HuH-7.5 (cell line): Measurements from ENCODE around the gene MTA3.
"Not testable (repeated sequence)": the region's sequence is repeated elsewhere in the genome, so short reads cannot be mapped to it uniquely, and the experiment has no call there.

Experiments
- DNase-seq: peaks from one replicate; pipeline ENCODE4 v3.0.0; 2011; ENCODE audit warnings: low spot score

The MTA3 gene

DNA sequence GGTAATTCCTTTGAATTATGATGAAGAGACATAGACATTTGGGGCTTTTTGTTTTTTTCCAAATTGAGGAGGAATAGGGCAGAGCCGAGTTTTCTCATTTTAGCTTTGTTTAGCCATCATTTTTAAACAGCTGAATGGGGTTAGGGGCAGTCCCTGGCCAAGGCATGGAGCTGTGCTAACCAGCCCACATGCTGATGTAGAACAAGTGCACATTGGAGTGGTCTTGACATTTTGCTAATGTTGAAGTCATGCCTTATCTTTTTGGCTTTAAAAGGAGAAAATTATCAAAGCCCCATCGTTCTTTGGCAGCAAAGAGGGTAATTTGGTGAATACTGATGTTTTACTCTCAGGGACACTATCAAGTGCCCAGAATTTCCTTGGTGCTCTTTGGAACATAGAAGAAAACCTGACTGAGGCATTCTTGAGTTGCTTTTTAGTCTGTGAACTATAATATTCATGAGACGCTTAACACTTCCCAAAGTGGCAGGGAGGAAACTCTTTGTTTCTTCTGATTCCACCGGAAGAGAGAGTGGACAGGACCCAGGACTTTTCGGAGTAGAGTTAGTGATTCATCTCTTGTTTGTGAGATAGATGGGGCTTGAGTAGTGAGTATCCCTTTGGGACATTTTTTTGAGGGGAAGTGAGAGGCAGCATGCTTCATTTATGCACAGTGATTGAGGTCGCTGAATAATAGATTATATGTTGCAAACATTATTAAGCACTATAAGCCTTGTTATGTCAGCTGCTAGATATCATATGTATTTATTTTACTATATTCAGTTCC, 45.0 kb downstream of the MTA3 start:
- no peak for DNase-seq

- DNase-seq = no peak
Measured at GRCh38 chr2:42614838-42615237, 46.4 kb downstream of the MTA3 start.

- no peak for DNase-seq
Measured at GRCh38 chr2:42618116-42618515, 49.7 kb downstream of the MTA3 start.

GRCh38 chr2:42618972-42619371, 50.5 kb downstream of the MTA3 start:
- DNase-seq = no peak

DNA sequence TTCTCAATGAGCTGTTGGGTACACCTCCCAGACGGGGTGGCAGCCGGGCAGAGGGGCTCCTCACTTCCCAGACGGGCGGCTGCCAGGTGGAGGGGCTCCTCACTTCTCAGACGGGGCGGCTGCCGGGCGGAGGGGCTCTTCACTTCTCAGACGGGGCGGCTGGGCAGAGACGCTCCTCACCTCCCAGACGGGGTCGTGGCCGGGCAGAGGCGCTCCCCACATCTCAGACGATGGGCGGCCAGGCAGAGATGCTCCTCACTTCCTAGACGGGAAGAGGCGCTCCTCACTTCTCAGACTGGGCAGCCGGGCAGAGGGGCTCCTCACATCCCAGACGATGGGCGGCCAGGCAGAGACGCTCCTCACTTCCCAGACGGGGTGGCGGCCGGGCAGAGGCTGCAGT, 53.2 kb downstream of the MTA3 start:
- DNase-seq = not testable (repeated sequence)

DNA sequence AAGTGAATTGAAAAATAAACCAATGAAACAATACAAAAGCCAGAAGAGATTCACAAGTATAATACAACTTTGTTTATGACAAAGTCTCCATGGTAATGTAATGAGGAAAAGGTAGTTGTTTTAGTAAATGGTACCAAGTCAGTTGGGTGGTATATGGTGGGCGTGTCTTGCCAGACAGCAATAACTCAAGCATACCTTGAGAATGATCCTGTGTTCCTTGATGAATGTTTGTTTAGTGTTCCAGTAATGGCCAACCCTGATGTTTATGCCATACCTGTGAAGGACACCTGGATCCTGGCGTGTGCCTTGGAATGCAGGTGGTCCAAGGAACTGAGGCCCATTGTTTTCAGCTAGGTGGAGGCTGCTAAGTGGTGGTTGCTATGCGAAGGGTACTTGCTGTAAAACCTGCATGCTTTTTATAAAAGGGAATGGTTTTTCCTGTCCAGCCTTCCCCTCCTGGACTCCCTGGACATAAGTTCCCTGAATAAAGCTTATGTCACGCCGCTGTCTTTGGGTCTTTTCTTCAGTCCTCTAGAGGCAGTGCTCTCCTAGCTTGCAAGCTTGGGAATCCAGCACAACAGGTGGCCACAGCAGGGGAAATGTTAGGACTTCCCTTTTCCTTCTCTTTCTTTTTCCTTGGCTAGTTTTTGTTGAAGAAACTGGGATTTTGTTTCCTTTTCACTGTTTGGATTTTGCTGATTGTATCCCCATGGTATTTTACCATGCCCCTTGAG, 54.7 kb downstream of the MTA3 start:
- DNase-seq = no peak

- no peak for DNase-seq
Measured at GRCh38 chr2:42624047-42624446, 55.6 kb downstream of the MTA3 start.

GRCh38 chr2:42628024-42628423, 59.6 kb downstream of the MTA3 start:
- not testable (repeated sequence) for DNase-seq

- DNase-seq = no peak
Measured at GRCh38 chr2:42636934-42637333, 68.5 kb downstream of the MTA3 start.

GRCh38 chr2:42638080-42638784, 69.8 kb downstream of the MTA3 start:
- DNase-seq = no peak

- peak; percentile 12 for DNase-seq
Measured at GRCh38 chr2:42639340-42640077, 71.1 kb downstream of the MTA3 start.

GRCh38 chr2:42640261-42640660, 71.8 kb downstream of the MTA3 start:
- no peak for DNase-seq

DNA sequence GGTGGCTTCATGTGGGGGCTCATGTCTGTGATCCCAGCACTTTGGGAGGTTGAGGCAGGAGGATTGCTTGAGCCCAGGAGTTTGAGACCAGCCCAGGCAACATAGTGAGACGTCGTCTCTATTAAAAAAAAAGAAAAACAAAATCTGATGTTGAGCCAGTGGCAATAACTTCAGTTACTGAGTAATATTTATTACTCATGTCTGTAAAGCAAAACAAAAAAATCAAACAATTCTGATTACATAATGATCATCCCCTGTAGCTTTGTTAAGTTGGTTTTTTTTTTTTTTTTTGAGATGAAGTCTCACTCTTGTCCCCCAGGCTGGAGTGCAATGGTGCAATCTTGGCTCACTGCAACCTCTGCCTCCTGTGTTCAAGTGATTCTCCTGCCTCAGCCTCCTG, 73.9 kb downstream of the MTA3 start:
- DNase-seq = not testable (repeated sequence)

- no peak for DNase-seq
Measured at GRCh38 chr2:42645551-42645950, 77.1 kb downstream of the MTA3 start.

- DNase-seq = no peak
Measured at GRCh38 chr2:42648796-42649195, 80.4 kb downstream of the MTA3 start.

DNA sequence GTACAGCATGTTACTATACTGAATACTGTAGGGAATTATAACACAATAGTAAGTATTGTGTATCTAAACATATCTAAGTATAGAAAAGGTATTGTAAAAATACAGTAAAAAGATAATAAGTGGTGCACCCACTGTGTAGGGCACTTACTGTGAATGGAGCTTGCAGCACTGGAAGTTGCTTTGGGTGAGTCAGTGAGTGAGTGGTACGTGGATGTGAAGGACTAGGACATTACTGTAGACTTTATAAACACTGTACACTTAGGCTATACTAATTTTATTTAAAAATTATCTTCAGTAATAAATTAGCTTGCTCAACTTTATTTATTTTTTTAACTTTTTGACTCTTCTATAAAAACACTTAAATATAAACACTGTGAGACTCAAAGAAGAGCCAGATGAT, 82.6 kb downstream of the MTA3 start:
- no peak for DNase-seq

- DNase-seq = no peak
Measured at GRCh38 chr2:42652086-42652485, 83.7 kb downstream of the MTA3 start.

- no peak for DNase-seq
Measured at GRCh38 chr2:42653039-42653438, 84.6 kb downstream of the MTA3 start.

DNA sequence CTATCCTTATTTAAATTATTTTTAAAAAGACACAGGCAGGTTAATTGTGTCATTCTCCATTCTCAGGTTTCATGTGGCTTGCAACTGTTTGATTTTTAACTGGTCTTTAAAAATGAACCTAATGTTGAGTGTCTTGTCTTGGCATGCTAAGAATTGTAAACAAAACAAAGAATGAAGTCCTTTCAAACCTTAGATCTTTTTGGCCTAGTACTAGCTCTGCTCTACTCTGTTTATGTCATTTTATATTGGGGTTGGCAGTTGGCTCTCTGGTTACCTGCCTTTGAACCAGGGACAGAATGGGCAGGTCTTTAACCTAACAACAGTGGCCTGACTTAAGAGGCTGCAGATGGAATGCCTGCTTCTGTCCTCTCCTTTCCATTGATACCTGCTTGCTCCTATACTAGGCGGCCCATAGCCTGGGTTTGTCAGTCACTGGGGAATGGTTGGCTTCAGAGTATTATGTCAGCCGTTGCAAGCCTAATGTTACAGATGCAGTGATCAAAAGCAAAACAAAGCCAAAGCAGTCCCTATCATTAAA, 85.5 kb downstream of the MTA3 start:
- no peak for DNase-seq

DNA sequence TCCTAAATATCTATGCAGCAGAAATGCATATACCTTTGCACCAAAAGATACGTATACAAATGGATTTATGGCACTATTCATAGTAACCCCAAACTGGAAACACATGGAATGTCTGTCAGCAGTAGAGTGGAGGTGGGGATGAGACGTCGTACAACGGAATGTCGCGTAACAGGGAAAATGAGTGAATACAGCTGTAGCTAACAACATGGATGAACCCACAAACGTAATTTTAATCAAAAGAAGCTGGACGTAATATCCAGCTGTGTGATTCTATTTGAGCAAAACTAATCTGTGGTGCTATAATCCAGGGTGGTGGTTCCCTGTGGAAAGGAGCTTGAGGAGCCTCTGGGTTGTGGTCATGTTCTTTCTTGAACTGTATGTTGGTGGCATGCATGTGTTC, 89.9 kb downstream of the MTA3 start:
- no peak for DNase-seq

- DNase-seq = no peak
Measured at GRCh38 chr2:42659609-42660008, 91.2 kb downstream of the MTA3 start.
